Pancreas (tissue), 10 donors: ENCODE data around the gene ADCY3. TPM values are rescaled to one million over a fixed set of nuclear protein-coding genes. Genes with fewer than 3 reads are reported as not detected.

Source experiments
- ATAC-seq, 4 donors: fragments of 200-7000 bp; cut with Tn5 transposase; one replicate each; pipeline versions ENCODE4 v1.8.0 to v1.9.1; 2020; ENCODE audit warnings: mild to moderate bottlenecking in 4 of 4, moderate library complexity in 4 of 4
- DNase-seq, 6 donors: peaks; one replicate each; pipeline ENCODE4 v3.0.0-alpha.2; 2020
- FAIRE-seq: peaks from 2 replicates; lab custom pipeline; 2012; peaks lifted over from hg19 to GRCh38; lab: Jason Lieb, UNC
- H3K27ac ChIP-seq, 4 donors: fragments of 200-600 bp; sonication (generic); 1 replicate in 3 of 4; 2 replicates in 1 of 4; pipeline versions ENCODE4 v1.5.0 to v1.8.0; 2020
- H3K27me3 ChIP-seq, 4 donors: fragments of 200-600 bp; one replicate each; pipeline ENCODE4 v1.8.0; 2021
- H3K36me3 ChIP-seq, 3 donors: fragments of 200-600 bp; sonication (generic) in 1 of 3; one replicate each; pipeline versions ENCODE4 v1.5.0 to v1.8.0; 2020 to 2021
- H3K4me1 ChIP-seq, 3 donors: fragments of 200-600 bp; one replicate each; pipeline ENCODE4 v1.8.0; 2021
- H3K4me3 ChIP-seq, 4 donors: fragments of 200-600 bp; sonication (generic) in 2 of 4; one replicate each; pipeline versions ENCODE4 v1.5.0 to v1.8.0; 2020 to 2021
- H3K9me3 ChIP-seq, 4 donors: fragments of 200-600 bp; one replicate each; pipeline ENCODE4 v1.8.0; 2021
- CTCF ChIP-seq, 4 donors: fragments of 200-600 bp; sonication (generic) in 3 of 4; IDR thresholded peaks; one replicate each; pipeline versions ENCODE4 v1.5.0 to v1.8.0; 2021; ENCODE audit warnings: antibody characterized with exemption in 4 of 4
- WGBS, 2 donors: extraction: QIAGEN DNeasy Blood & Tissue Kit; methylation state at CpG; one replicate each; pipeline ENCODE4 v1.1.7; 2013; 5-methylcytosine and 5-hydroxymethylcytosine counted together
- intact Hi-C, 3 donors: fragments of 100-400 bp; cut with DNase I; formaldehyde crosslinking; loops; one replicate each; pipeline versions ENCODE4 v1.11.1 to v1.14.2; 2022
- polyA plus RNA-seq, 2 donors: library from polyadenylated mRNA; stranded (reverse); fragments of 200-250 nt; gene quantifications; one replicate each; pipeline ENCODE4 v1.2.3, GENCODE V29; 2013
- total RNA-seq, 6 donors: library from RNA; stranded (reverse); fragmentation: NEBNext Ultra II Directional in 4 of 6; extraction: Animal tissue kit (Norgen Biotek cat#: 25700) in 4 of 6; gene quantifications; one replicate each; pipeline versions ENCODE4 v1.2.1 to v1.2.4, GENCODE V29; 2021 to 2023
- donor health status: healthy with polysubstance abuse.
- donor health status: DM: no; HTN: no; CAD: no; lungs with moderate emphysema.
- donor health status: DM: no; HTN: no; CAD: no.
- donor health status: control.
- donor health status: control.
- donor health status: Bipolar disorder and iron deficiency.
- donor health status: DM: yes; HTN: yes; CAD: no.
- donor health status: DM: no; HTN: no; CAD: no.
- donor health status: DM: no; HTN: no; CAD: no.
- donor health status: DM: yes; HTN: yes; CAD: no.

The ADCY3 gene
- total and polyA plus RNA-seq, 8 donors, result 4.7 to 29.4 (median 11.0) TPM

- Histone ChIP-seq H3K36me3 (no peaks in the 10 kb centered on the region), H3K27me3 (no peaks in the 10 kb centered on the region), H3K9me3 (no peaks in the 10 kb centered on the region), H3K4me3 (no peak overlapping the region), H3K4me1 (no peaks in the 10 kb centered on the region), H3K27ac (no peak overlapping the region)
- TF ChIP-seq CTCF (IDR thresholded peaks at IDR 0.05), result no peak
- 85 to 89% methylated on average over 6 of the region's 6 CpGs for WGBS, 2 donors
- no peak for FAIRE-seq
- intact Hi-C loops, result no loop called here
- DNase-seq, result no peak
- no peak for ATAC-seq
Observed at GRCh38 chr2:24877067-24877466, 43.0 kb downstream of the ADCY3 start.

- no peak for ATAC-seq
- DNase-seq, result no peak
- no peaks in the 10 kb centered on the region for H3K4me1 ChIP-seq
- H3K9me3 ChIP-seq, result no peaks in the 10 kb centered on the region
- no peak overlapping the region for H3K4me3 ChIP-seq
- no peak for FAIRE-seq
- TF ChIP-seq CTCF (IDR thresholded peaks at IDR 0.05), result no peak
- no peaks in the 10 kb centered on the region for H3K27me3 ChIP-seq
- intact Hi-C loops, result no loop called here
- WGBS, 2 donors, result 80 to 89% methylated on average over 2 of the region's 2 CpGs
- no peaks in the 10 kb centered on the region for H3K36me3 ChIP-seq
- no peak overlapping the region for H3K27ac ChIP-seq
Observed at GRCh38 chr2:24875901-24876300, 44.1 kb downstream of the ADCY3 start.

GRCh38 chr2:24875272-24875671, 44.8 kb downstream of the ADCY3 start:
- no peak for ATAC-seq
- Histone ChIP-seq H3K27me3 (no peaks in the 10 kb centered on the region), H3K4me1 (no peaks in the 10 kb centered on the region), H3K4me3 (no peak overlapping the region), H3K27ac (no peak overlapping the region), H3K36me3 (no peaks in the 10 kb centered on the region), H3K9me3 (no peaks in the 10 kb centered on the region)
- intact Hi-C loops, result no loop called here
- 89 to 93% methylated on average over 10 of the region's 10 CpGs for WGBS, 2 donors
- no peak for FAIRE-seq
- no peak for DNase-seq
- no peak for TF ChIP-seq CTCF (IDR thresholded peaks at IDR 0.05)

- FAIRE-seq, result no peak
- no peak for TF ChIP-seq CTCF (IDR thresholded peaks at IDR 0.05)
- Histone ChIP-seq H3K36me3 (no peaks in the 10 kb centered on the region), H3K27ac (no peak overlapping the region), H3K4me3 (no peak overlapping the region), H3K9me3 (no peaks in the 10 kb centered on the region), H3K27me3 (no peaks in the 10 kb centered on the region), H3K4me1 (no peaks in the 10 kb centered on the region)
- peak in 2 of 4 donors; percentile 49 to 71 for ATAC-seq
- intact Hi-C loops, result no loop called here
- no peak for DNase-seq
- 91 to 94% methylated on average over 9 of the region's 9 CpGs for WGBS, 2 donors
Observed at GRCh38 chr2:24874035-24874434, 46.0 kb downstream of the ADCY3 start.

- H3K27me3 ChIP-seq, result no peaks in the 10 kb centered on the region
- DNase-seq (no peak), FAIRE-seq (no peak), ATAC-seq (peak in 1 of 4 donors; percentile 35)
- no peak overlapping the region for H3K27ac ChIP-seq
- H3K4me1 ChIP-seq, result no peaks in the 10 kb centered on the region
- H3K9me3 ChIP-seq, result no peaks in the 10 kb centered on the region
- WGBS, 2 donors, result 87 to 88% methylated on average over 8 of the region's 8 CpGs
- no peak overlapping the region for H3K4me3 ChIP-seq
- intact Hi-C loops, result no loop called here
- no peaks in the 10 kb centered on the region for H3K36me3 ChIP-seq
- TF ChIP-seq CTCF (IDR thresholded peaks at IDR 0.05), result no peak
Observed at GRCh38 chr2:24873619-24874018, 46.4 kb downstream of the ADCY3 start.
